ENCODE data around the gene FEZF2.

FEZF2 gene

GRCh38 chr3:62405566-62405965, 32.2 kb upstream of the FEZF2 start:
- in situ Hi-C loops (cut with HindIII; ENCODE audit: low sequenced_read_pairs) = no loop called here
- no peak for DNase-seq (ENCODE audit: low read depth, low spot score)
- no peak overlapping the region for H3K4me3 ChIP-seq (ENCODE audit: low read depth, low read length)
- TF ChIP-seq, protein P1, sequence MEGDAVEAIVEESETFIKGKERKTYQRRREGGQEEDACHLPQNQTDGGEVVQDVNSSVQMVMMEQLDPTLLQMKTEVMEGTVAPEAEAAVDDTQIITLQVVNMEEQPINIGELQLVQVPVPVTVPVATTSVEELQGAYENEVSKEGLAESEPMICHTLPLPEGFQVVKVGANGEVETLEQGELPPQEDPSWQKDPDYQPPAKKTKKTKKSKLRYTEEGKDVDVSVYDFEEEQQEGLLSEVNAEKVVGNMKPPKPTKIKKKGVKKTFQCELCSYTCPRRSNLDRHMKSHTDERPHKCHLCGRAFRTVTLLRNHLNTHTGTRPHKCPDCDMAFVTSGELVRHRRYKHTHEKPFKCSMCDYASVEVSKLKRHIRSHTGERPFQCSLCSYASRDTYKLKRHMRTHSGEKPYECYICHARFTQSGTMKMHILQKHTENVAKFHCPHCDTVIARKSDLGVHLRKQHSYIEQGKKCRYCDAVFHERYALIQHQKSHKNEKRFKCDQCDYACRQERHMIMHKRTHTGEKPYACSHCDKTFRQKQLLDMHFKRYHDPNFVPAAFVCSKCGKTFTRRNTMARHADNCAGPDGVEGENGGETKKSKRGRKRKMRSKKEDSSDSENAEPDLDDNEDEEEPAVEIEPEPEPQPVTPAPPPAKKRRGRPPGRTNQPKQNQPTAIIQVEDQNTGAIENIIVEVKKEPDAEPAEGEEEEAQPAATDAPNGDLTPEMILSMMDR (IDR thresholded peaks at IDR 0.05; ENCODE audit: low read depth, low read length) = no peak

- H3K4me3 ChIP-seq (ENCODE audit: low read depth, low read length) = no peak overlapping the region
- in situ Hi-C loops (cut with HindIII; ENCODE audit: low sequenced_read_pairs) = no loop called here
- DNase-seq (ENCODE audit: low read depth, low spot score) = no peak
Observed at GRCh38 chr3:62405135-62405534, 31.8 kb upstream of the FEZF2 start.

DNA sequence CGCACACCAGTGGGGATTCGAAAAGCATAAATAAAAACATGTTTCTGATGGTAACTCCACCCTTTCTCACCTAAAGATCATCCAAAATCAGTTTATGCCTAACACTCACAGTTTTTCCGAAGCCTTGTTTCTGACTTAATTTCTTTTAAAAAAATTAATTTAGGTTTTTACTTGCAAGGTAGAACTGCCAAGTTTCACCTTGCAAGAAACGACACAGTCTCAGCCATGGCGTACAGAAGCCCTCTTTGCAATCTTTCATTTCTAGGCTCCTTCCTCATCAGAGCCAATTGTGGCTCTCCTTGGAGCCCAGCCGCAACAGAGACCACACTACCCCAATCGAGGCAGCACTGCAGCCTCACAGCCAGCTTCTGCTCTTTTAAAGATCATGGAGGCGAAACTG, 31.0 kb upstream of the FEZF2 start:
- TF ChIP-seq, protein P1 (IDR thresholded peaks at IDR 0.05; ENCODE audit: low read depth, low read length) = no peak
- DNase-seq (ENCODE audit: low read depth, low spot score) = no peak
- no peak overlapping the region for H3K4me3 ChIP-seq (ENCODE audit: low read depth, low read length)
- in situ Hi-C loops (cut with HindIII; ENCODE audit: low sequenced_read_pairs) = no loop called here

More at GRCh38 chr3:62405135-62405534, 31.8 kb upstream of the FEZF2 start:
- TF ChIP-seq, protein P1 (IDR thresholded peaks at IDR 0.05; ENCODE audit: low read depth, low read length) = no peak

- no peak for DNase-seq (ENCODE audit: low read depth, low spot score)
- TF ChIP-seq, protein P1 (IDR thresholded peaks at IDR 0.05; ENCODE audit: low read depth, low read length) = no peak
- in situ Hi-C loops (cut with HindIII; ENCODE audit: low sequenced_read_pairs) = no loop called here
- H3K4me3 ChIP-seq (ENCODE audit: low read depth, low read length) = no peak overlapping the region
Observed at GRCh38 chr3:62403765-62404164, 30.4 kb upstream of the FEZF2 start.

- H3K4me3 ChIP-seq (ENCODE audit: low read depth, low read length) = no peak overlapping the region
- in situ Hi-C loops (cut with HindIII; ENCODE audit: low sequenced_read_pairs) = no loop called here
- DNase-seq (ENCODE audit: low read depth, low spot score) = no peak
- TF ChIP-seq, protein P1 (IDR thresholded peaks at IDR 0.05; ENCODE audit: low read depth, low read length) = no peak
Observed at GRCh38 chr3:62392626-62393292, 19.4 kb upstream of the FEZF2 start.

DNA sequence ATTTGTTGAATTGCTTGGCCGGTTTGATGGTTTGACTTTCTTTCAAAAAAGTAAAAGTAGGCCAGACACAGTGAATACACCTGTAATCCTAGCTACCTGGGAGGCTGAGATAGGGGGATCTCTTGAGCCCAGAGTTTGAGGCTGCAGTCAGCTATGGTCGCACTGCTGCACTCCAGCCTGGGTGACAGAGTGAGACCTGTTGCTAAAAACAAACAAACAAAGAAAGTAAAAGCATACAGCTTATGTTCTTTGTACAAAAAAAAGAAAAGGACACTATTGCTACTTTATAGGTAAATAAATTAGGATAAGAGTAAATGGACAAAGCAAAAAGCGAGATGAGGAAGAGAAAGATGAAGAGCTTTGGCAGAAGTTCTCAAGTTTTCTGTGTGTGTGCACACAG, 13.9 kb upstream of the FEZF2 start:
- TF ChIP-seq, protein P1 (IDR thresholded peaks at IDR 0.05; ENCODE audit: low read depth, low read length) = no peak
- H3K4me3 ChIP-seq (ENCODE audit: low read depth, low read length) = no peak overlapping the region
- no peak for DNase-seq (ENCODE audit: low read depth, low spot score)
- in situ Hi-C loops (cut with HindIII; ENCODE audit: low sequenced_read_pairs) = no loop called here
